Uterus (tissue), 4 donors: Measurements from ENCODE around the gene CASZ1. TPM values are rescaled to one million over a fixed set of nuclear protein-coding genes. Genes with fewer than 3 reads are reported as not detected.

Source experiments
- DNase-seq, 2 donors: peaks; one replicate each; pipeline ENCODE4 v3.0.0-alpha.2; 2019 to 2020
- H3K27ac ChIP-seq, 2 donors: fragments of 200-600 bp; sonication (generic); 1 replicate in 1 of 2; 2 replicates in 1 of 2; pipeline ENCODE4 v1.5.1; 2016 to 2018
- H3K27me3 ChIP-seq, 2 donors: fragments of 200-600 bp; sonication (generic); one replicate each; pipeline ENCODE4 v1.5.1; 2018 to 2019; ENCODE audit warnings: control low read depth in 1 of 2
- H3K36me3 ChIP-seq, 2 donors: fragments of 200-600 bp; sonication (generic); one replicate each; pipeline ENCODE4 v1.5.1; 2019; ENCODE audit warnings: control low read depth in 1 of 2
- H3K4me1 ChIP-seq, 2 donors: fragments of 200-600 bp; sonication (generic); one replicate each; pipeline ENCODE4 v1.5.1; 2018 to 2019; ENCODE audit warnings: control low read depth in 1 of 2
- H3K4me3 ChIP-seq, 2 donors: fragments of 200-600 bp; sonication (generic); 1 replicate in 1 of 2; 2 replicates in 1 of 2; pipeline ENCODE4 v1.5.1; 2018 to 2019; ENCODE audit warnings: mild to moderate bottlenecking in 1 of 2
- H3K9me3 ChIP-seq, 2 donors: fragments of 200-600 bp; sonication (generic); one replicate each; pipeline ENCODE4 v1.5.1; 2019; ENCODE audit warnings: control low read depth in 1 of 2
- CTCF ChIP-seq, 4 experiments: fragments of 200-600 bp in 2 of 4; fragments of 450-650 bp in 2 of 4; sonication (generic) in 2 of 4; IDR thresholded peaks; one replicate each; pipeline ENCODE4 v1.5.1; 2016 to 2019; ENCODE audit warnings: antibody characterized with exemption in 4 of 4, mild to moderate bottlenecking in 2 of 4, moderate library complexity in 1 of 4
- POLR2A ChIP-seq, 2 donors: fragments of 450-650 bp; IDR thresholded peaks; one replicate each; pipeline ENCODE4 v1.6.1; 2016; ENCODE audit warnings: antibody characterized with exemption in 2 of 2, mild to moderate bottlenecking in 1 of 2, moderate library complexity in 1 of 2
- intact Hi-C: fragments of 100-400 bp; cut with DNase I; formaldehyde crosslinking; loops from one replicate; pipeline ENCODE4 v1.15.1; 2023; ENCODE audit warnings: low total_unique reads
- total RNA-seq, 4 donors: library from RNA; depleted of rRNA in 3 of 4; stranded (reverse); fragments of >200 nt in 3 of 4; gene quantifications; one replicate each; pipeline versions ENCODE4 v1.1.0 to v1.2.4, GENCODE V29; 2014 to 2023
- donor health status: DM: yes; HTN: yes; CAD: no.

CASZ1 gene
- total RNA-seq, 4 donors from 2014 or later, result 0.59 to 49.2 (median 3.9) TPM

- intact Hi-C loops, result no loop called here
- peaks cover 0 to 9% of the 10 kb centered on the region in 2 donors for H3K4me1 ChIP-seq
- H3K27ac ChIP-seq, result peak overlapping the region; percentile 72 to 80
- TF ChIP-seq POLR2A (IDR thresholded peaks at IDR 0.05) (no peak), CTCF (IDR thresholded peaks at IDR 0.05) (peak in 1 of 4 experiments; percentile 1)
- peak overlapping the region; percentile 48 to 77 for H3K4me3 ChIP-seq
- no peaks in the 10 kb centered on the region for H3K9me3 ChIP-seq
- DNase-seq, result no peak
- no peaks in the 10 kb centered on the region for H3K27me3 ChIP-seq
- no peaks in the 10 kb centered on the region for H3K36me3 ChIP-seq
Measured at GRCh38 chr1:10693497-10694273, 102.8 kb downstream of the CASZ1 start.

- no peak for DNase-seq
- H3K4me3 ChIP-seq, result peak overlapping the region; percentile 48 to 77
- TF ChIP-seq CTCF (IDR thresholded peaks at IDR 0.05) (no peak), POLR2A (IDR thresholded peaks at IDR 0.05) (no peak)
- intact Hi-C loops, result no loop called here
- H3K27ac ChIP-seq, result peak overlapping the region in 1 of 2 donors; percentile 80
- no peaks in the 10 kb centered on the region for H3K9me3 ChIP-seq
- peaks cover 0 to 9% of the 10 kb centered on the region in 2 donors for H3K4me1 ChIP-seq
- no peaks in the 10 kb centered on the region for H3K27me3 ChIP-seq
- no peaks in the 10 kb centered on the region for H3K36me3 ChIP-seq
Measured at GRCh38 chr1:10693152-10693496, 103.3 kb downstream of the CASZ1 start.

- Histone ChIP-seq H3K36me3 (no peaks in the 10 kb centered on the region), H3K27me3 (no peaks in the 10 kb centered on the region), H3K4me1 (peaks cover 0 to 9% of the 10 kb centered on the region in 2 donors), H3K4me3 (no peak overlapping the region), H3K9me3 (no peaks in the 10 kb centered on the region), H3K27ac (peak overlapping the region in 1 of 2 donors; percentile 17)
- intact Hi-C loops, result no loop called here
- no peak for DNase-seq
- TF ChIP-seq CTCF (IDR thresholded peaks at IDR 0.05) (peak in 2 of 4 experiments; percentile 23 to 26), POLR2A (IDR thresholded peaks at IDR 0.05) (no peak)
Measured at GRCh38 chr1:10692401-10693021, 103.9 kb downstream of the CASZ1 start.

GRCh38 chr1:10691740-10692125 is 104.7 kb downstream of the CASZ1 start:
- no peaks in the 10 kb centered on the region for H3K9me3 ChIP-seq
- H3K27me3 ChIP-seq, result no peaks in the 10 kb centered on the region
- H3K4me1 ChIP-seq, result peaks cover 0 to 9% of the 10 kb centered on the region in 2 donors
- TF ChIP-seq POLR2A (IDR thresholded peaks at IDR 0.05), result no peak
- no peak for TF ChIP-seq CTCF (IDR thresholded peaks at IDR 0.05)
- DNase-seq, result no peak
- intact Hi-C loops, result no loop called here
- no peaks in the 10 kb centered on the region for H3K36me3 ChIP-seq
- H3K27ac ChIP-seq, result no peak overlapping the region
- no peak overlapping the region for H3K4me3 ChIP-seq

GRCh38 chr1:10691075-10691739 is 105.2 kb downstream of the CASZ1 start:
- H3K4me1 ChIP-seq, result peaks cover 0 to 7% of the 10 kb centered on the region in 2 donors
- no peaks in the 10 kb centered on the region for H3K9me3 ChIP-seq
- no peak overlapping the region for H3K4me3 ChIP-seq
- intact Hi-C loops, result no loop called here
- TF ChIP-seq CTCF (IDR thresholded peaks at IDR 0.05) (no peak), POLR2A (IDR thresholded peaks at IDR 0.05) (no peak)
- no peak for DNase-seq
- no peaks in the 10 kb centered on the region for H3K36me3 ChIP-seq
- no peaks in the 10 kb centered on the region for H3K27me3 ChIP-seq
- H3K27ac ChIP-seq, result no peak overlapping the region
